Endodermal cell (in vitro differentiated cells): Measurements from ENCODE around the gene OARD1. TPM values are rescaled to one million over a fixed set of nuclear protein-coding genes. Genes with fewer than 3 reads are reported as not detected.

Source experiments
- DNase-seq: peaks from one replicate; pipeline ENCODE4 v3.0.0-alpha.2; 2017
- H3K27ac ChIP-seq: 2 replicates; pipeline ENCODE4 v1.5.1; 2013; ENCODE audit warnings: mild to moderate bottlenecking, low read depth, low read length, moderate library complexity
- H3K27me3 ChIP-seq: 2 replicates; pipeline ENCODE4 v1.6.1; 2013; ENCODE audit warnings: mild to moderate bottlenecking, low read length, moderate library complexity; ENCODE audit not compliant: insufficient read depth, control insufficient read depth, poor library complexity, severe bottlenecking
- H3K36me3 ChIP-seq: 2 replicates; pipeline ENCODE4 v1.7.0; 2013; ENCODE audit warnings: mild to moderate bottlenecking, low read length, moderate library complexity; ENCODE audit not compliant: control insufficient read depth, insufficient read depth
- H3K4me1 ChIP-seq: one replicate; pipeline ENCODE4 v1.7.0; 2013; ENCODE audit warnings: low read length; ENCODE audit not compliant: control insufficient read depth, insufficient read depth
- H3K4me3 ChIP-seq: 2 replicates; pipeline ENCODE4 v1.5.1; 2013; ENCODE audit warnings: mild to moderate bottlenecking, low read length, moderate library complexity
- H3K9ac ChIP-seq: 2 replicates; pipeline ENCODE4 v1.6.1; 2013; ENCODE audit warnings: mild to moderate bottlenecking, low read length, moderate library complexity; ENCODE audit not compliant: poor library complexity, severe bottlenecking; ENCODE audit errors: extremely low read depth
- H3K9me3 ChIP-seq: 2 replicates; pipeline ENCODE4 v1.6.1; 2013; ENCODE audit warnings: mild to moderate bottlenecking, low read length, moderate library complexity; ENCODE audit not compliant: control insufficient read depth
- H3K27ac Mint-ChIP-seq: 2 replicates; pipeline ENCODE4 v1.8.0; 2020; ENCODE audit warnings: mixed read lengths
- H3K27me3 Mint-ChIP-seq: 2 replicates; pipeline ENCODE4 v1.8.0; 2021; ENCODE audit warnings: mild to moderate bottlenecking, mixed read lengths; ENCODE audit not compliant: insufficient read depth
- H3K36me3 Mint-ChIP-seq: 2 replicates; pipeline ENCODE4 v1.8.0; 2020; ENCODE audit warnings: low read depth, mixed read lengths
- H3K4me1 Mint-ChIP-seq: 2 replicates; pipeline ENCODE4 v1.8.0; 2020; ENCODE audit warnings: mixed read lengths
- H3K4me3 Mint-ChIP-seq: 2 replicates; pipeline ENCODE4 v1.8.0; 2020; ENCODE audit warnings: mild to moderate bottlenecking, moderate library complexity, mixed read lengths
- H3K9me3 Mint-ChIP-seq: 2 replicates; pipeline ENCODE4 v1.8.0; 2020; ENCODE audit warnings: mild to moderate bottlenecking, mixed read lengths
- CTCF ChIP-seq: fragments of 200-600 bp; sonication (generic); conservative IDR thresholded peaks from 2 replicates; pipeline ENCODE4 v1.5.0; 2021; ENCODE audit warnings: antibody characterized with exemption, mild to moderate bottlenecking
- WGBS, 2 experiments: methylation state at CpG; one replicate each; pipeline versions ENCODE4 v1.1.5 to v1.1.7; 2013; ENCODE audit warnings: missing lambda C conversion rate in 2 of 2, mixed read lengths in 1 of 2; ENCODE audit not compliant: insufficient coverage in 1 of 2, insufficient read length in 1 of 2; 5-methylcytosine and 5-hydroxymethylcytosine counted together
- total RNA-seq, 2 donors: library from RNA; stranded (reverse); fragmentation: NEBNext Ultra II Directional in 1 of 2; extraction: Animal tissue kit (Norgen Biotek cat#: 25700) in 1 of 2; gene quantifications; 2 replicates in 1 of 2; 3 replicates in 1 of 2; pipeline ENCODE4 v1.2.1, GENCODE V29; 2021

OARD1 gene
- total RNA-seq, 2 donors from 2014 or later, result 33.8 to 40.7 TPM

- Mint-ChIP-seq H3K4me3 (no peak overlapping the region), H3K9me3 (no peaks in the 10 kb centered on the region), H3K36me3 (peaks cover 59% of the 10 kb centered on the region), H3K27me3 (no peaks in the 10 kb centered on the region), H3K4me1 (peaks cover 42% of the 10 kb centered on the region), H3K27ac (no peak overlapping the region)
- H3K27ac ChIP-seq, result no peak overlapping the region
- no peak overlapping the region for H3K4me3 ChIP-seq
- H3K9me3 ChIP-seq, result no peaks in the 10 kb centered on the region
- WGBS, 2 experiments, result 96 to 100% methylated on average over 2 of the region's 2 CpGs
- H3K27me3 ChIP-seq, result no peaks in the 10 kb centered on the region
- H3K36me3 ChIP-seq, result peaks cover 67% of the 10 kb centered on the region
- no peak for TF ChIP-seq CTCF
- no peak overlapping the region for H3K9ac ChIP-seq
- H3K4me1 ChIP-seq, result peaks cover 16% of the 10 kb centered on the region
- no peak for DNase-seq
Measured at GRCh38 chr6:41080621-41081020, 8.5 kb upstream of the OARD1 start.

- Histone ChIP-seq H3K27ac (no peak overlapping the region), H3K9me3 (no peaks in the 10 kb centered on the region), H3K9ac (no peak overlapping the region), H3K4me3 (no peak overlapping the region), H3K4me1 (peaks cover 16% of the 10 kb centered on the region), H3K27me3 (no peaks in the 10 kb centered on the region), H3K36me3 (peaks cover 52% of the 10 kb centered on the region)
- peaks cover 57% of the 10 kb centered on the region for H3K4me1 Mint-ChIP-seq
- H3K27ac Mint-ChIP-seq, result no peak overlapping the region
- no peak overlapping the region for H3K4me3 Mint-ChIP-seq
- no peaks in the 10 kb centered on the region for H3K9me3 Mint-ChIP-seq
- DNase-seq, result no peak
- TF ChIP-seq CTCF, result no peak
- peaks cover 48% of the 10 kb centered on the region for H3K36me3 Mint-ChIP-seq
- 97 to 100% methylated on average over 1 of the region's 1 CpG for WGBS, 2 experiments
- H3K27me3 Mint-ChIP-seq, result no peaks in the 10 kb centered on the region
Measured at GRCh38 chr6:41079080-41079479, 6.9 kb upstream of the OARD1 start.

- peaks cover 53% of the 10 kb centered on the region for H3K4me1 Mint-ChIP-seq
- no peak for TF ChIP-seq CTCF
- H3K27ac ChIP-seq, result no peak overlapping the region
- H3K9me3 Mint-ChIP-seq, result no peaks in the 10 kb centered on the region
- no peaks in the 10 kb centered on the region for H3K27me3 ChIP-seq
- no peak overlapping the region for H3K9ac ChIP-seq
- no peaks in the 10 kb centered on the region for H3K9me3 ChIP-seq
- H3K27ac Mint-ChIP-seq, result no peak overlapping the region
- peaks cover 16% of the 10 kb centered on the region for H3K4me1 ChIP-seq
- H3K36me3 ChIP-seq, result peaks cover 42% of the 10 kb centered on the region
- no peak for DNase-seq
- no peak overlapping the region for H3K4me3 ChIP-seq
- H3K27me3 Mint-ChIP-seq, result no peaks in the 10 kb centered on the region
- 100% methylated on average over 2 of the region's 3 CpGs; no CpG with 5 or more reads in 1 of the 2 experiments for WGBS, 2 experiments
- H3K4me3 Mint-ChIP-seq, result no peak overlapping the region
- peaks cover 38% of the 10 kb centered on the region for H3K36me3 Mint-ChIP-seq
Measured at GRCh38 chr6:41078101-41078500, 5.9 kb upstream of the OARD1 start.
